ENCODE results near the gene VEZT.
"Not testable (repeated sequence)": the region's sequence is repeated elsewhere in the genome, so short reads cannot be mapped to it uniquely, and the experiment has no call there.

Gene VEZT

GRCh38 chr12:95322326-95322725 is 104.7 kb downstream of the VEZT start:
- DNase-seq: no peak

- DNase-seq: no peak
These were observed 105.6 kb downstream of the VEZT start for GRCh38 chr12:95323212-95323611.

GRCh38 chr12:95324246-95324645 is 106.6 kb downstream of the VEZT start:
- DNase-seq: not testable (repeated sequence)

- no peak for DNase-seq
These were observed 107.9 kb downstream of the VEZT start for GRCh38 chr12:95325501-95325900.

- no peak for DNase-seq
These were observed 108.8 kb downstream of the VEZT start for GRCh38 chr12:95326445-95326844.

GRCh38 chr12:95326855-95327254 is 109.2 kb downstream of the VEZT start:
- DNase-seq: no peak

- DNase-seq: no peak
These were observed 111.1 kb downstream of the VEZT start for GRCh38 chr12:95328708-95329107.

- DNase-seq: peak; percentile 46
These were observed 118.3 kb downstream of the VEZT start for GRCh38 chr12:95335948-95336347.

GRCh38 chr12:95336387-95337067 is 118.9 kb downstream of the VEZT start:
- peak; percentile 86 for DNase-seq

- DNase-seq: no peak
These were observed 119.5 kb downstream of the VEZT start for GRCh38 chr12:95337146-95337545.

- DNase-seq: no peak
These were observed 121.6 kb downstream of the VEZT start for GRCh38 chr12:95339086-95339788.

GRCh38 chr12:95342008-95342407 is 124.4 kb downstream of the VEZT start:
- DNase-seq: no peak

GRCh38 chr12:95343461-95344230 is 126.0 kb downstream of the VEZT start:
- DNase-seq: no peak

GRCh38 chr12:95349291-95349690 is 131.7 kb downstream of the VEZT start:
- no peak for DNase-seq

GRCh38 chr12:95351748-95352147 is 134.1 kb downstream of the VEZT start:
- DNase-seq: no peak

Data from NCI-H1092 treated with DMSO at 0.1 percent for 48 hours (cell line).